ENCODE data around the gene GYPC. TPM values are rescaled to one million over a fixed set of nuclear protein-coding genes. Genes with fewer than 3 reads are reported as not detected.

The GYPC gene
- total and polyA plus RNA-seq, 4 donors = 8.7 to 419 (median 12.3) TPM

- DNase-seq (ENCODE audit: low spot score) = peak; percentile 71
- WGBS = 49% methylated on average over 16 of the region's 16 CpGs
- H3K4me3 ChIP-seq (ENCODE audit: low read depth in 1 of 3, low read length in 3 of 3) = peak overlapping the region in 2 of 3 donors; percentile 61 to 67
- H3K36me3 ChIP-seq (ENCODE audit: control insufficient read depth in 4 of 4, insufficient read depth in 3 of 4, low read depth in 1 of 4, low read length in 3 of 4) = no peaks in the 10 kb centered on the region
- peak overlapping the region; percentile 69 to 84 for H3K27ac ChIP-seq (ENCODE audit: low read depth in 1 of 2, low read length in 2 of 2)
- no peaks in the 10 kb centered on the region for H3K27me3 ChIP-seq (ENCODE audit: control insufficient read depth in 4 of 4, insufficient read depth in 4 of 4, low read length in 3 of 4)
- H3K9ac ChIP-seq (ENCODE audit: low read depth in 1 of 2, low read length in 2 of 2) = peak overlapping the region; percentile 66 to 69
- H3K4me1 ChIP-seq (ENCODE audit: control insufficient read depth in 4 of 4, insufficient read depth in 4 of 4, low read length in 3 of 4) = peaks cover 6 to 22% (median 10%) of the 10 kb centered on the region in 4 donors
- no peak for TF ChIP-seq HNF4G (IDR thresholded peaks at IDR 0.05)
- peak; percentile 14 for TF ChIP-seq MAX (IDR thresholded peaks at IDR 0.05)
- H3K9me3 ChIP-seq (ENCODE audit: control insufficient read depth in 4 of 4, low read length in 3 of 4) = no peaks in the 10 kb centered on the region
Measured at GRCh38 chr2:126657148-126657635, 1.2 kb downstream of the GYPC start.

- peak; percentile 72 for DNase-seq (ENCODE audit: low spot score)
- Histone ChIP-seq H3K4me1 (ENCODE audit: control insufficient read depth in 4 of 4, insufficient read depth in 4 of 4, low read length in 3 of 4) (peaks cover 6 to 22% (median 10%) of the 10 kb centered on the region in 4 donors), H3K4me3 (ENCODE audit: low read depth in 1 of 3, low read length in 3 of 3) (peak overlapping the region in 2 of 3 donors; percentile 40 to 67), H3K9me3 (ENCODE audit: control insufficient read depth in 4 of 4, low read length in 3 of 4) (no peaks in the 10 kb centered on the region), H3K27ac (ENCODE audit: low read depth in 1 of 2, low read length in 2 of 2) (peak overlapping the region; percentile 69 to 84), H3K36me3 (ENCODE audit: control insufficient read depth in 4 of 4, insufficient read depth in 3 of 4, low read depth in 1 of 4, low read length in 3 of 4) (no peaks in the 10 kb centered on the region), H3K27me3 (ENCODE audit: control insufficient read depth in 4 of 4, insufficient read depth in 4 of 4, low read length in 3 of 4) (no peaks in the 10 kb centered on the region), H3K9ac (ENCODE audit: low read depth in 1 of 2, low read length in 2 of 2) (peak overlapping the region in 1 of 2 donors; percentile 29)
- 48% methylated on average over 14 of the region's 14 CpGs for WGBS
- TF ChIP-seq ZBTB33 (IDR thresholded peaks at IDR 0.05) (no peak), EGR1 (IDR thresholded peaks at IDR 0.05; ENCODE audit: low read depth in 2 of 2) (no peak), HNF4G (IDR thresholded peaks at IDR 0.05) (no peak), FOXA2 (IDR thresholded peaks at IDR 0.05) (no peak), REST (IDR thresholded peaks at IDR 0.05) (peak; percentile 25), HNF4A (conservative IDR thresholded peaks at IDR 0.05) (no peak), CTCF (IDR thresholded peaks at IDR 0.05; ENCODE audit: low read depth, low read length, missing input control) (peak; percentile 4), NR2F2 (IDR thresholded peaks at IDR 0.05) (peak; percentile 97), RXRA (IDR thresholded peaks at IDR 0.05) (peak; percentile 18 to 49), ATF3 (IDR thresholded peaks at IDR 0.05) (no peak), MAX (IDR thresholded peaks at IDR 0.05) (no peak), YY1 (IDR thresholded peaks at IDR 0.05) (no peak), GABPA (IDR thresholded peaks at IDR 0.05 in 1 of 2, conservative IDR thresholded peaks at IDR 0.05 in 1 of 2) (peak; percentile 17 to 40), RAD21 (IDR thresholded peaks at IDR 0.05) (peak; percentile 33 to 41), SP1 (IDR thresholded peaks at IDR 0.05) (peak; percentile 60), TAF1 (conservative IDR thresholded peaks at IDR 0.05) (no peak), JUND (IDR thresholded peaks at IDR 0.05) (peak; percentile 82 to 90), FOXA1 (IDR thresholded peaks at IDR 0.05) (no peak)
Measured at GRCh38 chr2:126657636-126658318, 1.8 kb downstream of the GYPC start.

Data from liver (tissue), 9 donors.